Measurements from ENCODE around the gene VPS45.

Gene VPS45

GRCh38 chr1:150062113-150062512 is 5.5 kb upstream of the VPS45 start:
- no peak overlapping the region for H3K27ac ChIP-seq
- TF ChIP-seq CTCF (conservative IDR thresholded peaks at IDR 0.05) = no peak

- no peak overlapping the region for H3K27ac ChIP-seq
- TF ChIP-seq CTCF (conservative IDR thresholded peaks at IDR 0.05) = no peak
These were observed 2.2 kb upstream of the VPS45 start for GRCh38 chr1:150065184-150065871.

GRCh38 chr1:150066328-150066727 is 1.2 kb upstream of the VPS45 start:
- no peak for TF ChIP-seq CTCF (conservative IDR thresholded peaks at IDR 0.05)
- H3K27ac ChIP-seq = peak overlapping the region; percentile 91

GRCh38 chr1:150066838-150067183 is 765 bp upstream of the VPS45 start:
- TF ChIP-seq CTCF (conservative IDR thresholded peaks at IDR 0.05) = no peak
- peak overlapping the region; percentile 91 for H3K27ac ChIP-seq

- H3K27ac ChIP-seq = peak overlapping the region; percentile 91
- TF ChIP-seq CTCF (conservative IDR thresholded peaks at IDR 0.05) = no peak
These were observed 496 bp downstream of the VPS45 start for GRCh38 chr1:150068109-150068435.

GRCh38 chr1:150069923-150070322 is 2.3 kb downstream of the VPS45 start:
- no peak for TF ChIP-seq CTCF (conservative IDR thresholded peaks at IDR 0.05)
- no peak overlapping the region for H3K27ac ChIP-seq

- TF ChIP-seq CTCF (conservative IDR thresholded peaks at IDR 0.05) = peak; percentile 66
- no peak overlapping the region for H3K27ac ChIP-seq
These were observed 5.4 kb downstream of the VPS45 start for GRCh38 chr1:150072959-150073358.

All from VCaP (cell line).